ENCODE data around the gene SHROOM2.

Gene SHROOM2

DNA sequence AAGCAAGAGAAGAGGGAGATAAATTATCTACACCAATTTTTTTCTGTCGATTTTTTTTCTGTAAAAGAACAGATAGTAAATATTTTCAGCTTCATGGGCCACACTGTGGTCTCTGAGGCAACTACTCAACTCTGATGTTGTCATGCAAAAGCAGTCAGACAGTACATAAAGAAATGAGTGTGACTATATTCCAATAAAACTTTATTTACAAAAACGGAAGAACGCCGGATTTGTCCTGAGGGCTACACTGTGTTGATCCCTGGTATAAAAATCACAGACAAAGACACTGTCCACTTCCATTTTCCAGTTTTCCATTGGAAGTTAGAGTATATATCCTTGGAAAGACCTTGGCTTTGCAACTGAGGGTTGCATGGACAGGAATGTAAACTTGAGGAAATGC lies 38.6 kb upstream of the SHROOM2 start:
- Histone ChIP-seq H3K4me1 (ENCODE audit: low read length) (no peaks in the 10 kb centered on the region), H3K79me2 (ENCODE audit: low read length) (no peaks in the 10 kb centered on the region), H4K20me1 (ENCODE audit: insufficient read depth, low read length) (no peaks in the 10 kb centered on the region), H3K4me2 (ENCODE audit: low read depth, low read length) (no peak overlapping the region), H3K4me3 (ENCODE audit: low read length) (no peak overlapping the region), H2AFZ (ENCODE audit: low read length) (no peak overlapping the region), H3K9ac (ENCODE audit: low read length) (no peak overlapping the region), H3K27me3 (replicated peaks; ENCODE audit: insufficient read depth, low read length) (no peaks in the 10 kb centered on the region), H3K9me3 (replicated peaks; ENCODE audit: insufficient read depth, low read length) (no peaks in the 10 kb centered on the region), H3K36me3 (replicated peaks; ENCODE audit: insufficient read depth, low read length) (no peaks in the 10 kb centered on the region), H3F3A (ENCODE audit: insufficient read depth, low read length) (no peaks in the 10 kb centered on the region), H3K27ac (ENCODE audit: low read length) (no peak overlapping the region), H3K9me2 (replicated peaks; ENCODE audit: insufficient read depth, low read length) (no peaks in the 10 kb centered on the region)
- no peak for DNase-seq
- TF ChIP-seq CTCF (IDR thresholded peaks at IDR 0.05; ENCODE audit: low read length) (no peak), EZH2 (optimal IDR thresholded peaks at IDR 0.05; ENCODE audit: low read depth, low read length) (no peak), EZH2phosphoT487 (IDR thresholded peaks at IDR 0.05; ENCODE audit: low read length) (no peak)

- no peaks in the 10 kb centered on the region for H3K79me2 ChIP-seq (ENCODE audit: low read length)
- 0 out of 2 replicates have a peak, but pooled peaks cover 5% of the 10 kb centered on the region for H3K27me3 ChIP-seq (replicated peaks; ENCODE audit: insufficient read depth, low read length)
- no peak overlapping the region for H3K9ac ChIP-seq (ENCODE audit: low read length)
- no peaks in the 10 kb centered on the region for H3K36me3 ChIP-seq (replicated peaks; ENCODE audit: insufficient read depth, low read length)
- no peak for TF ChIP-seq EZH2 (optimal IDR thresholded peaks at IDR 0.05; ENCODE audit: low read depth, low read length)
- TF ChIP-seq EZH2phosphoT487 (IDR thresholded peaks at IDR 0.05; ENCODE audit: low read length), result no peak
- TF ChIP-seq CTCF (IDR thresholded peaks at IDR 0.05; ENCODE audit: low read length), result no peak
- no peak overlapping the region for H3K27ac ChIP-seq (ENCODE audit: low read length)
- H3K4me3 ChIP-seq (ENCODE audit: low read length), result no peak overlapping the region
- H3K9me3 ChIP-seq (replicated peaks; ENCODE audit: insufficient read depth, low read length), result no peaks in the 10 kb centered on the region
- no peak overlapping the region for H2AFZ ChIP-seq (ENCODE audit: low read length)
- no peaks in the 10 kb centered on the region for H4K20me1 ChIP-seq (ENCODE audit: insufficient read depth, low read length)
- DNase-seq, result no peak
- H3K4me1 ChIP-seq (ENCODE audit: low read length), result no peaks in the 10 kb centered on the region
- H3F3A ChIP-seq (ENCODE audit: insufficient read depth, low read length), result no peaks in the 10 kb centered on the region
- no peak overlapping the region for H3K4me2 ChIP-seq (ENCODE audit: low read depth, low read length)
- H3K9me2 ChIP-seq (replicated peaks; ENCODE audit: insufficient read depth, low read length), result no peaks in the 10 kb centered on the region
Observed at GRCh38 chrX:9749146-9749692, 37.0 kb upstream of the SHROOM2 start.

GRCh38 chrX:9757366-9757765 lies 28.9 kb upstream of the SHROOM2 start:
- Histone ChIP-seq H3K36me3 (replicated peaks; ENCODE audit: insufficient read depth, low read length) (no peaks in the 10 kb centered on the region), H3K79me2 (ENCODE audit: low read length) (no peaks in the 10 kb centered on the region), H3K9ac (ENCODE audit: low read length) (no peak overlapping the region), H3F3A (ENCODE audit: insufficient read depth, low read length) (0 out of 2 replicates have a peak, but pooled peaks cover 6% of the 10 kb centered on the region), H3K27me3 (replicated peaks; ENCODE audit: insufficient read depth, low read length) (peaks cover 12% of the 10 kb centered on the region; the same call in 1 of the 2 replicates), H2AFZ (ENCODE audit: low read length) (no peak overlapping the region), H3K27ac (ENCODE audit: low read length) (no peak overlapping the region), H3K4me1 (ENCODE audit: low read length) (no peaks in the 10 kb centered on the region), H3K4me3 (ENCODE audit: low read length) (no peak overlapping the region), H3K9me3 (replicated peaks; ENCODE audit: insufficient read depth, low read length) (no peaks in the 10 kb centered on the region), H3K4me2 (ENCODE audit: low read depth, low read length) (no peak overlapping the region), H4K20me1 (ENCODE audit: insufficient read depth, low read length) (no peaks in the 10 kb centered on the region), H3K9me2 (replicated peaks; ENCODE audit: insufficient read depth, low read length) (no peaks in the 10 kb centered on the region)
- TF ChIP-seq EZH2phosphoT487 (IDR thresholded peaks at IDR 0.05; ENCODE audit: low read length) (no peak), CTCF (IDR thresholded peaks at IDR 0.05; ENCODE audit: low read length) (no peak), EZH2 (optimal IDR thresholded peaks at IDR 0.05; ENCODE audit: low read depth, low read length) (no peak)
- DNase-seq, result no peak
